WTC11 (cell line): Measurements from ENCODE around the gene XPNPEP3. TPM values are rescaled to one million over a fixed set of nuclear protein-coding genes. Genes with fewer than 3 reads are reported as not detected.

Source experiments
- ATAC-seq: fragments of 200-7000 bp; cut with Tn5 transposase; 2 replicates; pipeline ENCODE4 v1.10.0; 2021; ENCODE audit warnings: mild to moderate bottlenecking, moderate library complexity
- CTCF ChIA-PET: fragments of 300-600 bp; sonication (Branson Sonifier 250); formaldehyde crosslinking; loops from one replicate; lab custom pipeline; 2021; ENCODE audit warnings: antibody characterized with exemption; lab: Charles Lee
- POLR2A ChIA-PET: fragments of 350-600 bp; sonication (Branson Sonifier 250); formaldehyde crosslinking; loops from one replicate; lab custom pipeline; 2021; ENCODE audit warnings: antibody characterized with exemption; lab: Charles Lee
- DNase-seq: peaks from one replicate; pipeline ENCODE4 v3.0.0; 2021; ENCODE audit warnings: low spot score
- H3K27ac Mint-ChIP-seq: 2 replicates; pipeline ENCODE4 v1.8.0; 2021; ENCODE audit warnings: mixed read lengths
- H3K27me3 Mint-ChIP-seq: 2 replicates; pipeline ENCODE4 v1.8.0; 2021; ENCODE audit warnings: low read depth, mild to moderate bottlenecking, moderate library complexity, mixed read lengths
- H3K36me3 Mint-ChIP-seq: 2 replicates; pipeline ENCODE4 v1.8.0; 2021; ENCODE audit warnings: mixed read lengths
- H3K4me1 Mint-ChIP-seq: 2 replicates; pipeline ENCODE4 v1.8.0; 2022; ENCODE audit warnings: mixed read lengths
- H3K4me3 Mint-ChIP-seq: 2 replicates; pipeline ENCODE4 v1.8.0; 2021; ENCODE audit warnings: mild to moderate bottlenecking, moderate library complexity, mixed read lengths
- H3K9me3 Mint-ChIP-seq: 2 replicates; pipeline ENCODE4 v1.8.0; 2021; ENCODE audit warnings: mixed read lengths
- AFF4 ChIP-seq: sonication (generic); formaldehyde crosslinking; IDR thresholded peaks from 2 replicates; pipeline ENCODE4 v1.8.1; 2023; ENCODE audit warnings: mild to moderate bottlenecking, missing genetic modification reagents, borderline replicate concordance
- ATF6 ChIP-seq: sonication (generic); formaldehyde crosslinking; IDR thresholded peaks from 2 replicates; pipeline ENCODE4 v1.8.1; 2023; ENCODE audit warnings: mild to moderate bottlenecking, missing genetic modification reagents
- E2F1 ChIP-seq: sonication (generic); formaldehyde crosslinking; IDR thresholded peaks from 2 replicates; pipeline ENCODE4 v1.8.0; 2022; ENCODE audit warnings: mild to moderate bottlenecking, missing genetic modification reagents
- ESRRA ChIP-seq: sonication (generic); formaldehyde crosslinking; IDR thresholded peaks from 2 replicates; pipeline ENCODE4 v1.8.1; 2022; ENCODE audit warnings: mild to moderate bottlenecking, missing genetic modification reagents, borderline replicate concordance
- FOXP1 ChIP-seq: sonication (generic); formaldehyde crosslinking; IDR thresholded peaks from 2 replicates; pipeline ENCODE4 v1.8.0; 2022; ENCODE audit warnings: missing genetic modification reagents, mild to moderate bottlenecking, moderate library complexity, borderline replicate concordance
- GTF2I ChIP-seq: fragments of 250-450 bp; sonication (Bioruptor Pico); conservative IDR thresholded peaks from 2 replicates; pipeline ENCODE4 v1.4.0; 2021; ENCODE audit warnings: mild to moderate bottlenecking
- MXD4 ChIP-seq: fragments of 250-450 bp; sonication (Bioruptor Pico); IDR thresholded peaks from 2 replicates; pipeline ENCODE4 v1.8.0; 2021; ENCODE audit warnings: mild to moderate bottlenecking, moderate library complexity, borderline replicate concordance
- NR1H2 ChIP-seq: sonication (generic); formaldehyde crosslinking; IDR thresholded peaks from 2 replicates; pipeline ENCODE4 v1.9.0; 2021; ENCODE audit warnings: mild to moderate bottlenecking, moderate library complexity, missing genetic modification reagents
- NR3C1 ChIP-seq: sonication (generic); formaldehyde crosslinking; conservative IDR thresholded peaks from 2 replicates; pipeline ENCODE4 v1.8.1; 2023; ENCODE audit warnings: low read depth, mild to moderate bottlenecking, missing genetic modification reagents
- SMAD3 ChIP-seq: sonication (generic); formaldehyde crosslinking; IDR thresholded peaks from 2 replicates; pipeline ENCODE4 v1.8.0; 2022; ENCODE audit warnings: missing genetic modification reagents, mild to moderate bottlenecking, borderline replicate concordance
- TP53 ChIP-seq: sonication (generic); formaldehyde crosslinking; IDR thresholded peaks from 2 replicates; pipeline ENCODE4 v1.8.1; 2023; ENCODE audit warnings: mild to moderate bottlenecking, missing genetic modification reagents
- ZNF121 ChIP-seq: sonication (generic); formaldehyde crosslinking; IDR thresholded peaks from 2 replicates; pipeline ENCODE4 v1.8.0; 2023; ENCODE audit warnings: missing genetic modification reagents
- ZNF138 ChIP-seq: sonication (generic); formaldehyde crosslinking; conservative IDR thresholded peaks from 2 replicates; pipeline ENCODE4 v1.8.1; 2022; ENCODE audit warnings: mild to moderate bottlenecking, moderate library complexity, missing genetic modification reagents
- ZNF281 ChIP-seq: sonication (generic); formaldehyde crosslinking; IDR thresholded peaks from 2 replicates; pipeline ENCODE4 v1.8.0; 2023; ENCODE audit warnings: mild to moderate bottlenecking, missing genetic modification reagents
- ZNF425 ChIP-seq: fragments of 250-450 bp; sonication (Bioruptor Pico); conservative IDR thresholded peaks from 2 replicates; pipeline ENCODE4 v1.9.0; 2021; ENCODE audit warnings: mild to moderate bottlenecking
- ZNF512 ChIP-seq: sonication (generic); formaldehyde crosslinking; IDR thresholded peaks from 2 replicates; pipeline ENCODE4 v1.8.1; 2022; ENCODE audit warnings: missing genetic modification reagents, borderline replicate concordance
- ZNF532 ChIP-seq: fragments of 250-450 bp; sonication (Bioruptor Pico); IDR thresholded peaks from 2 replicates; pipeline ENCODE4 v1.9.0; 2021; ENCODE audit warnings: mild to moderate bottlenecking, borderline replicate concordance
- ZNF671 ChIP-seq: fragments of 250-450 bp; sonication (Bioruptor Pico); IDR thresholded peaks from 2 replicates; pipeline ENCODE4 v1.8.0; 2021; ENCODE audit warnings: mild to moderate bottlenecking
- total RNA-seq: library from RNA; stranded (reverse); gene quantifications from 3 replicates; pipeline ENCODE4 v1.2.3, GENCODE V29; 2021

Gene XPNPEP3
- total RNA-seq, 1 experiment from 2014 or later = 28.2 TPM

- no peak for TF ChIP-seq ATF6
- no peak for TF ChIP-seq ZNF425 (CRISPR knock-in tag)
Measured at GRCh38 chr22:40829131-40829530, 27.8 kb upstream of the XPNPEP3 start (continued).

- H3K27ac Mint-ChIP-seq = no peak overlapping the region
- ChIA-PET POLR2A (no interaction called here), CTCF (no interaction called here)
- no peak overlapping the region for H3K4me3 Mint-ChIP-seq
- H3K4me1 Mint-ChIP-seq = no peaks in the 10 kb centered on the region
- H3K27me3 Mint-ChIP-seq = no peaks in the 10 kb centered on the region
- peaks cover 74% of the 10 kb centered on the region for H3K36me3 Mint-ChIP-seq
- ATAC-seq = no peak
- DNase-seq = no peak
- no peak for TF ChIP-seq NR1H2
- no peak for TF ChIP-seq ZNF671 (CRISPR knock-in tag)
- TF ChIP-seq E2F1 (CRISPR knock-in tag) = no peak
- no peak for TF ChIP-seq ZNF281 (CRISPR knock-in tag)
- TF ChIP-seq AFF4 = no peak
- TF ChIP-seq SMAD3 (CRISPR knock-in tag) = no peak
- no peak for TF ChIP-seq ZNF121
- TF ChIP-seq FOXP1 (CRISPR knock-in tag) = no peak
- TF ChIP-seq ZNF532 = no peak
- no peak for TF ChIP-seq NR3C1 (CRISPR knock-in tag)
- no peak for TF ChIP-seq ESRRA
- no peak for TF ChIP-seq ZNF512 (CRISPR knock-in tag)
- no peak for TF ChIP-seq MXD4 (CRISPR knock-in tag)
- no peak for TF ChIP-seq TP53 (CRISPR knock-in tag)
- TF ChIP-seq GTF2I (CRISPR knock-in tag) = no peak
- no peak for TF ChIP-seq ZNF138 (CRISPR knock-in tag)
- H3K9me3 Mint-ChIP-seq = no peaks in the 10 kb centered on the region
Measured at GRCh38 chr22:40834619-40835018, 22.3 kb upstream of the XPNPEP3 start.
